ENCODE results near the gene SLC27A3.

SLC27A3 gene

DNA sequence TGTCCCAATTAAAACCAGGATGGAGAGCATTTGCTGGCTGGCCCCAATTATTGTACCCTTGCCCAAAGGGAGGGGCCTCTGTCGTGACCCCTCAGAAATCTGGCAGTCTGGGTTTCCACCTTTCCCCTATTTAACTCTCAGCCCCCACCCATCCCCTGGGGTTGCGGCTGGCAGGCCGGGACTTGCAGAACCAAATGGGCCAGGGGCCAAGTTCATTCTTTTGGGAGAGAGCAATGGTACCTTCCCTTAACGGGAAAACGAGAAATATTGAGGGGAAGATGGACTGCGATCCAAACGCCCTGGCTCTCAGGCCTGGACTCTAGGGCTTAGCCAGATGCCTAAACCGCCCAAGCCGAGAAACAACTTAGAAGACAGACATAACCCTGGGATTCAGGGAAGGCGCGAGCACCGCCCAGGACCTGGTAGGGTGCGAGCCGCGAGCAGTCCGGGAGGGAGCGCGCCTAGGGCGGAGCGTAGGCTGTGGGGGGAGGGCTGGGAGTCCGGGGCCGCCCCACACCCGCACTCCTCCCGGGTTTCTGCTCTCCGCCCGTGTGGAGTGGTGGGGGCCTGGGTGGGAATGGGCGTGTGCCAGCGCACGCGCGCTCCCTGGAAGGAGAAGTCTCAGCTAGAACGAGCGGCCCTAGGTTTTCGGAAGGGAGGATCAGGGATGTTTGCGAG lies at the start of gene SLC27A3:
SLC27A3 (plus strand) TSS at position 628 of the 678 bp plus-strand sequence. CDS start 91 bp downstream, outside the sequence.
- no peak for FAIRE-seq

DNA sequence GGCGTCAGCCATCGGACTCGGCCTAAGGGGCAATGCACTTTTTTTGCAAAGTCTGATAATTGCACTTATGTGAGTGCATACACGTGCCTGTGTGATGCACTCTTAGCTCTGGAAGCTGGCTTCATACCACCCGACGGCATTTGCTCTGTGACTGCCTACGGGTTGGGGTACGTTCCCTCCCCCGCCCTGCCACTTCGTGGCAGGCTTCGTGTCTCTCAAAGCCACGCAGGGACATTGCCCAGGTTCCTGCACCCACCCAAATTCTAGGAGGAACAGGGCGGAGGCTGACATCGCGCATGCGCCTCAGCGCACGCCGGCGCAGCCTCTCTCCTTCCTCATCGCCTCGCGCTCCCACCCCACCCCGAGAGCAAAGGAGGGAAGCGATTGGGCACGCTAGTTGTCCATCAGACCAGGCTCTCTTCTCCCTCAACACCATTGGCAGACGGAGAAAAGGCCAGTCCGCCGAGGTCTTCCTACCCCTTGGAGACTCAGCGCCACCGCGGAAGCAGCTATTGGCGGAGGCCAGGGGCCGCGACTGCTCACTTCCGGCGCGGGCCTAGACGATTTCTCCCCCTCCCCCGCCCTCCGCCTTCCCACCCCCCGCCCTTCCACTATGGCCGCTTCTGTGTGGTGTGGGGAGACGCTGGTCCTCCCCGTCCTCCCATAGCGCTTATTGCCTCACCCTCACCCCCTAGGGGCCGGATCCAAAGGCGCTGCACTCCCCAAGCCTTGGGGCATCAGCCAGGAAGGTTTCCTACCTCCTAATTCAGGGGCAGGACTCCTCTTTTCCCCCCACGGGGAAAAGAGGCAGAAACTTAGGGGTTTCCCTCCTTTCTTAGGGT lies 47.5 kb upstream of the SLC27A3 start, which contains the start of gene INTS3:
INTS3 (plus strand) TSS at position 588 of the 842 bp plus-strand sequence. CDS start 585 bp downstream, outside the sequence.
- peak; percentile 99 for FAIRE-seq

DNA sequence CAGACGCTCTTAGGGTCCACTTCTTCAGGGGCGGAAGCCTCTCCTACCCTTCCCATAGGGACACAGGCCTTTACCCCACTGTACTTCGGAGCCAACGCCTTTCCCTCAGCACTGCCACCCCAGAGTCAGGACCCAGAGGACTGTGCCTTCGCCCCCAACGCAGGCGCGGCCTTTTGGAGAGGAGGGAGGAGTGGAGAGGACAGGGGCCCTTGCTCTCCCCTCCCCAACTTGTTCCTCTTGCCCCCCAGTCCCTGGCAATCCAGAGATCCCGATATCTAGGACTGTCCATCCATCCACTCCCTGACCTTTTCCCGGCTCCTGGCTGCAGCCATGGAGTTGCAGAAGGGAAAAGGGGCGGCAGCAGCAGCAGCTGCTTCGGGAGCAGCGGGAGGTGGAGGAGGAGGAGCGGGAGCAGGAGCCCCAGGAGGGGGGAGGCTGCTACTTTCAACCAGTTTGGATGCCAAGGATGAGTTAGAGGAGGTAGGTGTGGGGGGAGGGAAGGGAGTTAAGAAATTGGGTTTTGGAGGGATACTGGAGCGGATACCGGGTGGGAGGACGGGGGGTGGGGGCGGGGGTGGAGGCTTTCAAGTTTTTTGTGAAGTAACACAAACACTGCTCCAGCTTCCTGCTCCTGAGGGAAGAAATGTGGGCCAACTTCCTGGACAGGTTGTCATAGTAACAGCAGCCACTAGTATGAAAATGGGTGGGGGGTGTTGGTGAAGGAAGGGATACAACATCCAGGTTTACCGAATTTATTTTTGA lies 46.7 kb upstream of the SLC27A3 start:
- no peak for FAIRE-seq

DNA sequence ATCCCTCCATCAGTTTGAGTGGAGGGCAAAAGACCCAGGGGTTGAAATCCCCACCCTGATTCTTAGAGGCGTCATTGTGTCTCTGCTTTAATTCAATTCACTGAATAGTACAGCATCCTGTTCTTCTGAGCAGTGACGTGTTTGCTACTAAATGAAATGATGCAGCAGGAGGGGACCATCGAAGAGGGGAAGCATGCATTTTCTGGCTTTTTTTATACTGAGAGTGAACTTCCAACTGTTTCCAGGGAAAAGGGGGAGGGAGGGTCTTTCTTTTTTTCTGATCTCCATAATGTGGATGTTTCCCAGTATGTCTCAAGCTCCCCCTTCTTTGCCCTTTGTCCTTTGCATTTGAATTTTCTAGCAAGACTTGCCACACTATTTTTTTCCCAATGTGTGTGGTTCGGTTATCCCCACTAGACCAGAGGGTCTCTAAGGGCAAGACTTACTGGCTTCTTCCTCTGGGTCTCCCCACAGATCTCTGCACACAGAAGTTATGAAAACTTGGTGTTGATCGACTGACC lies 44.7 kb upstream of the SLC27A3 start:
- no peak for FAIRE-seq

GRCh38 chr1:153733970-153734369 lies 41.2 kb upstream of the SLC27A3 start:
- FAIRE-seq, result no peak

DNA sequence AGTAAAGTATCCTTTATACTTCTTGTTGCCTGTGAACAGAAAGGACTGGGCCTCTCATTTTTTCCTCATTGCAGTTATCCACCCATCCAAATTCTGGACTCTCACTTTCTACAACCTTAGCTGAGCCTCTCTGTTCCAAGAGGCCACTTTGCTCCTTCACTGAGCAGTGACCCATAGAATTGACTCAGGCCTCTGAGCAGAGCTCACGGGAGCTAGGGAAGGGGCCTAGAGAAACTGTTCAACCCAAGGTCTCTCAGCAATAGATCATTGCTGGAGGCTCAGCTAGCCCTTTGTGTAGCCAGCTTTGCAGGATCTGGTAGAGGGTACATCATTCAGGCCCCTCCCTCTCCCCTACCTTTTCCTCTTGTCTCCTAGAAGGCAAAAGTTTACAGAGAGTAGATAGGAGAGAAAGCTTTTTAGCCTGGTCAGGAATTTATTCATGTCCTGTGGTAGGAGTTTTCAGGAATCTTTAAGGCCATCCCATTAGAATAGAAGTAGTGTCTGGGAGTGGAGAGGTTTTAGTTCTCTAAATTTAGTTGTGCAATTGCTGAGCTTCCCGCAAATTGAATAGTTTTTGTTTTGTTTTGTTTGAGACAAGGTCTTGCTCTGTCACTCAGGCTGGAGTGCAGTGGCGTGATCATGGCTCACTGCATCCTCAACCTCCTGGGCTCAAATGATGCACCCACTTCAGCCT lies 40.7 kb upstream of the SLC27A3 start:
- no peak for FAIRE-seq

GRCh38 chr1:153735090-153735420 lies 40.2 kb upstream of the SLC27A3 start:
- FAIRE-seq, result no peak

GRCh38 chr1:153741986-153742385 lies 33.2 kb upstream of the SLC27A3 start:
- no peak for FAIRE-seq

DNA sequence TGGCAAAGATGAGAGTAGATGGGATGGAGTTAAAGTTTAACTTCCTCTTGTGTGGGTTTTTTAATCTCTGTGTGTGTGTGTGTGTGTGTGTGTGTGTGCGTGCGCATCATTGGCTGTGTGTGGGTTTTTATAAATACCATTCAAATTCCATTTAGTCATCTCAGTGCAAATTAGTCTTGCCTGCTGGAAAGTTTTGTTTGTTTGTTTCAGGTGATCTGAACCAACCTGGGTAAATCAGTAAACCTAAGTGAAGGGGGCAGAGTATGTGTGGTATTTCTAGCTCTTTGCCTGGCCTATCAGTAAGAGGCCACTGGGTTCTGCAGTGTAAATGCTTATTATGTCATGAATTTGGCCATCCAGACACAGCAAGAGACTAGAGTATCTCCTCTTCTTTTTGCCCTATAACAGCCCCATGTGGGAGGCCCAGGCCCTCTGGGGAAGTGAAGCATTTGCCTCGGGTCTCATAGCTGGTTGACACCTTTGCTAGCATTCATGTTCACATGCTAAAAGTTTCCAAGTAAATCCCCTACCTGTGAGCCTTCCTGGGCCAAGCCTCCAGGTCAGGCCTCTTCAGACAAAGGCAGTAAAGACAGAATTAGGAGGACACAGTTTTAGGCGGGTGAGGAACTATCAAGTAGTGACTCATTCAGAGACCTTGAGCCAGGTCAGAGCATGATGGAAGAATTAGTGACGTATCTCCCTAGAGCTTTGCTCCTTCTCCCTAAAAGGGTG lies 32.6 kb upstream of the SLC27A3 start:
- FAIRE-seq, result no peak

GRCh38 chr1:153745417-153745816 lies 29.8 kb upstream of the SLC27A3 start:
- FAIRE-seq, result no peak

GRCh38 chr1:153746174-153746573 lies 29.0 kb upstream of the SLC27A3 start:
- FAIRE-seq, result no peak

DNA sequence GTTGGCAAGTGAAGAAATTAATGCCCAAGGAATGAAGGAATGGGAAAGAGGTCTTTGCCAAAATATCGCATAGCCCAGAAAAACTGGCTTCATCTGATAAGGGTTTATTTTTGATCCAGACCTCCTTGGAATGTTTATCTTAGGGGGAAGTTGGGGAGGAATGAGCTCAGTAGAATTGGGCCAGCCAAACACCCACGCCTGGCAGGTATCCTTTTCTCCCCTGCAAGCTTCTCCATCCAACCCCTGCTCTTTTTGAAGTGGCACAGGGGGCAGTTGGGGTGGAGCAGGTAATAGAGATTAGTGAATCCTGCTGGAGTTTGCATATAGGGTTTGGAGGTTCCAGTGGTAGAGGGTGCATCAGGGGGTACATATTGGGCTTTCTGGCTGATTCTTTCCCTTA lies 26.3 kb upstream of the SLC27A3 start:
- no peak for FAIRE-seq

DNA sequence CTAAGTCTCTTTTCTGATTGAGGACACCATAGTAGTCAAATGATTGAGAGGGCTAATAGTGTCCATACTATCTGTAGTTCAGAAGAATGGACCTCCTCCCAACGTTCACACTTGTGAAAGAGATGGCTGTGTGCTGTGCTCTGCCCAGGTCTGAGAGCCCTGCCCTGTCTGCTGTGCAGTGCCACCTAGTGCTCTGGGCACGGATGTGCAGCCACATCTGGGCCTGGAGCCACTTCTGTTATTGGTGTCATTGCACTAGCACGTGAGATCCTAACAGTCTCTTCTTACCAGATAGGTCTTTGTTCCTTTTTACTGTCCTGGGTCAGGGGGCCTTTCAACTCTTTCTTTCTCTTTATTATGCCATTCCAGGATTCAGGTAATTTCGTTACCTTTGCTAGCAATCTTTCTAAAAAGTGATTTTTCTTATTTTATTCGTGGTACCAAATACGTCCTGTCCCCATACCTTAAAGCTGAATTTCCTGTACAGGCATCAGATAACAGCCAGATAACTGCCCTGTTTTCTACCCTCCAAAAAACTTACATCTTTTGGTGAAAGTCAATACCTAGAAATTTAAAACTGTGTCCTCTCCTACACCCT lies 25.7 kb upstream of the SLC27A3 start:
- peak; percentile 89 for FAIRE-seq

DNA sequence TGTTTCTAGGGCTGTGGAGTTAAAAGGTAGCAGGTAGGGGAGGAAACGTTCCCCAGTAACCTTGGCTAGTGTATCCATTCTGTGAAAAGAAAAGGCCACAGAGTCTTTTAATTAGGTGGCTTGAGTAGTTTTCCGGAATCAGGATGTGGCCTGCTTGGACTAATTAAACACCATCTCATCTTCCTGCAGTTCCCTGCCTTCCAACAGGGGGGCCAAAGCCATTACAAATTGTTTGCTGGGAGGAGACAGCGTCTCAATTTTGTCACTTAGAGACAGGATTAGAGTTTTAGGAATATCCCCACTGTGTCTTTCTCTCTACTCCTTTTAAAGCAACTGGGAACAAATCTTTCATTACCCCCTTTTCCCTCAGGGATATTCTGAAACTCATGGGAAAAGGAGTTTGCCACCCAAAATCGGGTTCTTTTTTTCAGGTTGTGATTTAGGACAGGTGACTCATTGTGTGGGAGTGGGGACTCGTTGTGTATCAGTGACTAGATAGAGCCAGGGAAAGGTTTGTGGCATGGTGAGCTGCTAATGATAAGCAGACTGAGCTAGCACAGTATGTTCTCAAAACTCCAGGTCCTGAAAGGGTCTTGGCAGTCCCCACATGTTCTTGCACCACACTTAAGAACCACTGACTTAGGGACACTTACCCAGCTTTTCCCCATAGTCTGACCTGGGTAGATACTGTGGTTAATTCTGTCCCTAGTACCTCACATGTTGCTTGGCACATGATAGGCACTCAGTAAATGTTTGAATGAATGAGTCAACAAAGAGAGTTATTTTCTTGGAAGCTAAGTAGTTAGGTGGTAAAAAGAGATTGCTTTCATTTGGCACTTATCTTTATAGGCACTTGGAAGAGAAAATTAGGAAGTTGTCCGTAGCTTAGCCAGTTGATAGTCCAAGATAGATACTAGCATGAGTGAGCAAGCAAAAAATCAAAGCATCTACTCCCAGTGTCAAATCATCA lies 24.9 kb upstream of the SLC27A3 start:
- no peak for FAIRE-seq

DNA sequence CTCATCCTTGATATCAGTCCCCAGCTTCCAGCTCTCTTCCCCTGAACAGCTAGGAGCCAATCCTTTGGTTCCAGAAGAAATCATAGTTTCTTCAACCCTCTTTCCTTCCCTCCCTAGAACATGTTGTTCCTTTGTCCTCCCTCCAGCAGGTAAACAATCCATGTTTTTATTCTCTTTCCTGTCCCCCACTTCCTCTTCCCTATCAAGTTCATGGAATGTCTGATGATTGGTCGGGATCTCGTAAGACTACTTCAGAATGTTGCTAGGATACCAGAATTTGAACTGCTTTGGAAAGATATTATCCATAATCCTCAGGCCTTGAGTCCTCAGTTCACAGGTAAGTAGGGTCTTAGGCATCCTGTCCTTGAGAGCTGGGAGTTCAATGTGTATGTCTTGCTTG lies 23.1 kb upstream of the SLC27A3 start:
- FAIRE-seq, result no peak

- no peak for FAIRE-seq
Observed at GRCh38 chr1:153752571-153753195, 22.5 kb upstream of the SLC27A3 start.

- no peak for FAIRE-seq
Observed at GRCh38 chr1:153754266-153754665, 20.9 kb upstream of the SLC27A3 start.

DNA sequence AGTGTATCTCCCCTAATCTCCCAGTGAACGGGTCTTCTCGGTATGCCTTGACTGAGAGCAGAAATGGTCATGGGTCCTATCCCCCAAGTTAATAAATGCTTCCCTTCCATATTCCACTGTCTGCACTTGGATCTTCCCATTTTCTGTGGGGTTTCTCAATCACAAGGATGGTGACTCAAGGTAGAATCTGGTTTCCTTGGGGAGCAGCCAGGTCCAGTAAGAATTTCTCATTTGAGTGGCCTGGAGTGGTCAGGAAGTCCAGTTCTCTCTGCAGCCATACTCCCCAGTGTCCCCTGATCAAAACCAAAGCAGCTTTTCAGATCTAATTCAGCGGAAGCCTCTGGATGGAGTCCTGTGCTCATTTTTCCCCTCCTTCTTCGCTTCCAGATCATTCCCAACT lies 14.8 kb upstream of the SLC27A3 start:
- no peak for FAIRE-seq

GRCh38 chr1:153763365-153764225 lies 11.6 kb upstream of the SLC27A3 start:
- FAIRE-seq, result no peak
